ENCODE data around the gene TECPR1.
A peak's percentile ranks its signal among the peaks of the same experiment; 100 is the strongest.

TECPR1 gene

GRCh38 chr7:98282703-98283102 lies 30.7 kb upstream of the TECPR1 start:
- H3K36me3 ChIP-seq (ENCODE audit: insufficient read depth, low read length): peaks cover 47% of the 10 kb centered on the region
- H3K9me3 ChIP-seq (replicated peaks; ENCODE audit: low read length): no peaks in the 10 kb centered on the region
- peak overlapping the region; percentile 87 for H3K4me3 ChIP-seq (ENCODE audit: low read length)
- H3K27me3 ChIP-seq (ENCODE audit: control insufficient read depth, insufficient read depth, low read length): no peaks in the 10 kb centered on the region
- H3K4me2 ChIP-seq (ENCODE audit: low read length): peak overlapping the region; percentile 94
- peaks cover 49% of the 10 kb centered on the region for H3K4me1 ChIP-seq (ENCODE audit: control insufficient read depth, insufficient read depth, low read length)
- peak overlapping the region; percentile 94 for H3K9ac ChIP-seq (ENCODE audit: low read depth, low read length)

DNA sequence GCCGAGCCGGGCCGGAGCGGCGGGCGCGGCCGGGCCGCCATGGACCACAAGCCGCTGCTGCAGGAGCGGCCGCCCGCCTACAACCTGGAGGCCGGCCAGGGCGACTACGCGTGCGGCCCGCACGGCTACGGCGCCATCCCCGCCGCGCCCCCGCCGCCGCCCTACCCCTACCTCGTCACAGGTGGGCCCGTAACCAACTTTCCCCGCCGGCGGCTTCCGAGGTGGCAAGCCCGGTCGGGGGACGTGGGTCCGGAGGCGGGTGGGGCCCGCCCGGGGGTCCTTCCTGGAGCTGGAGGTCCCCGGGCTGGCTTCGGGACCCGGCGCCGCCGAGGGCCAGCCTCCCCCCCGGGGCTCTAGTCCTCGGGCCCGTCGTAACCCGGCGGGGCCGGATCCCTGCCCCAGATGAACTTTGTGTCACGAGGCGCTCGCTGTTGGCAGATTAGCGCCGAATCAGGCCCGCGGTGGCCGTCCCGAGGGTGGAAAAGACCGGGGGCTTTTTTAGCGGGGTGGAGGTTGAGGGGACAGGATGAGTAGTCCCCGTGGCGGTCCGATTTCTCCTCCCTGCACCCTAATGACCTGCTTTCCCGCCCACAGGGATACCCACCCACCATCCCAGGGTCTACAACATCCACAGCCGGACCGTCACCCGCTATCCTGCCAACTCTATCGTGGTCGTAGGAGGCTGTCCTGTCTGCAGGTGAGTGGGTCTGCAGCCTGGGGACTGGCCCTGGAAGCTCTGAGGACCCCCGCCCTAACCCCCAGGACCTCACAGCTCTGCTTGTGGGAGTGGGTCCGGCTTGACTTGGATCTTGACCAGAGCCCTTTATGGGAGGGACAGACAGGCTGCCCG lies 29.9 kb upstream of the TECPR1 start:
- Histone ChIP-seq H3K9ac (ENCODE audit: low read depth, low read length) (peak overlapping the region; percentile 94), H3K9me3 (replicated peaks; ENCODE audit: low read length) (no peaks in the 10 kb centered on the region), H3K27me3 (ENCODE audit: control insufficient read depth, insufficient read depth, low read length) (no peaks in the 10 kb centered on the region), H3K4me1 (ENCODE audit: control insufficient read depth, insufficient read depth, low read length) (peaks cover 42% of the 10 kb centered on the region), H3K4me2 (ENCODE audit: low read length) (peak overlapping the region; percentile 94), H3K4me3 (ENCODE audit: low read length) (peak overlapping the region; percentile 87), H3K36me3 (ENCODE audit: insufficient read depth, low read length) (peaks cover 39% of the 10 kb centered on the region)

GRCh38 chr7:98280791-98281756 lies 29.0 kb upstream of the TECPR1 start, which contains the start of gene BRI3:
Gene BRI3, plus strand, starts transcription at chr7:98281686. Its CDS starts 110 bp downstream, at chr7:98281796.
- H3K36me3 ChIP-seq (ENCODE audit: insufficient read depth, low read length): peaks cover 32% of the 10 kb centered on the region
- peaks cover 33% of the 10 kb centered on the region for H3K4me1 ChIP-seq (ENCODE audit: control insufficient read depth, insufficient read depth, low read length)
- H3K4me2 ChIP-seq (ENCODE audit: low read length): peak within 1 kb of the TSS; percentile 94
- peak within 1 kb of the TSS; percentile 87 for H3K4me3 ChIP-seq (ENCODE audit: low read length)
- H3K27me3 ChIP-seq (ENCODE audit: control insufficient read depth, insufficient read depth, low read length): no peaks in the 10 kb centered on the region
- no peaks in the 10 kb centered on the region for H3K9me3 ChIP-seq (replicated peaks; ENCODE audit: low read length)
- H3K9ac ChIP-seq (ENCODE audit: low read depth, low read length): peak within 1 kb of the TSS; percentile 94

GRCh38 chr7:98280296-98280695 lies 28.3 kb upstream of the TECPR1 start:
- Histone ChIP-seq H3K9ac (ENCODE audit: low read depth, low read length) (no peak overlapping the region), H3K4me3 (ENCODE audit: low read length) (no peak overlapping the region)

GRCh38 chr7:98278936-98279335 lies 26.9 kb upstream of the TECPR1 start:
- H3K27me3 ChIP-seq (ENCODE audit: control insufficient read depth, insufficient read depth, low read length): no peaks in the 10 kb centered on the region
- peaks cover 13% of the 10 kb centered on the region for H3K4me1 ChIP-seq (ENCODE audit: control insufficient read depth, insufficient read depth, low read length)
- no peak overlapping the region for H3K9ac ChIP-seq (ENCODE audit: low read depth, low read length)
- no peaks in the 10 kb centered on the region for H3K9me3 ChIP-seq (replicated peaks; ENCODE audit: low read length)
- no peak overlapping the region for H3K4me2 ChIP-seq (ENCODE audit: low read length)
- H3K36me3 ChIP-seq (ENCODE audit: insufficient read depth, low read length): peaks cover 17% of the 10 kb centered on the region
- H3K4me3 ChIP-seq (ENCODE audit: low read length): no peak overlapping the region

More at GRCh38 chr7:98280296-98280695, 28.3 kb upstream of the TECPR1 start:
- Histone ChIP-seq H3K9me3 (replicated peaks; ENCODE audit: low read length) (no peaks in the 10 kb centered on the region), H3K4me1 (ENCODE audit: control insufficient read depth, insufficient read depth, low read length) (peaks cover 25% of the 10 kb centered on the region), H3K4me2 (ENCODE audit: low read length) (peak overlapping the region; percentile 82), H3K27me3 (ENCODE audit: control insufficient read depth, insufficient read depth, low read length) (no peaks in the 10 kb centered on the region), H3K36me3 (ENCODE audit: insufficient read depth, low read length) (peaks cover 24% of the 10 kb centered on the region)

DNA sequence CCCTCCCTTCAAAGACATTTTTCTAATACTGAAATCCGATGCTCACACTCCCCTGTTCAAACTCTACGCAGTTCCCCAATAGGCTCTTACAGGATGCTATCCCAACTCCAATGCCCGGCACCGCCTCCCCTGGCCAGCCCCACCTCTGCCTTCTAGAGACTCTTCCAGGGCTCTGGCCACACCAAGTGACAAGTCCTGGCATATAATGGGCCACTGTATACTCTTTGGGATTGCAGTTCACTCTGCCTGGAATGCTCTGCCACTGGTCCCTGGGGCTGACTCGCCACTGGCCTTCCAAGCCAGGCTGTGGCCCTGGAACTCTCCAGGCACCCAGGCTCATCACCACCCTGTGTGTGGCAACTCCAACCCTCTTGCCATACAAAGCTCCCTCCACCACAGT lies 26.4 kb upstream of the TECPR1 start:
- Histone ChIP-seq H3K9ac (ENCODE audit: low read depth, low read length) (no peak overlapping the region), H3K36me3 (ENCODE audit: insufficient read depth, low read length) (peaks cover 12% of the 10 kb centered on the region), H3K4me2 (ENCODE audit: low read length) (no peak overlapping the region), H3K4me1 (ENCODE audit: control insufficient read depth, insufficient read depth, low read length) (peaks cover 7% of the 10 kb centered on the region), H3K27me3 (ENCODE audit: control insufficient read depth, insufficient read depth, low read length) (no peaks in the 10 kb centered on the region), H3K4me3 (ENCODE audit: low read length) (no peak overlapping the region), H3K9me3 (replicated peaks; ENCODE audit: low read length) (no peaks in the 10 kb centered on the region)

DNA sequence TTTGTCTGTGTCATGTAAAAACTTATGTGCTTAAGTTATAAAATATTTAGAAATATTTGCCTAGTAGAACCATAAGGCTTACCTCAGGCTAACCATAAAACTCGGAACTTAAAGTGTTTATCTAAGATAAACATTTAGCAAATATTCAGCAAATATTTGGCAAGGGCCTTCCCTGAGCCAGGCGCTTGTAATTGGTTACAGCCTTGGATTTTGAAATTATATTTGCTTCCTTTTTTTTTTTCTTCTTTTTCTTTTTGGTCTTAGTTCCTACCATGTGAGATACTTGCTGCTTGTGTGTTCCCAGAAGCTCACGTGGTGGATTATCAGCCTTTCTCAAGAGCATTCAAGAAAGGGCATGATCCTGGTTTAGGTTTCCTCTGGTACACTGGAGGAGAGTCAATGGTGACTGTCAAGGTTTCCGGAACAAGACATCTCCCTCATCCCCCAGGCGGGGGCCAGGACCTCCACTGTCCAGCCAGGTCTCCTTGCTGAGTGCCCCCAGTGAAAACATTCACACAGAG lies 24.3 kb upstream of the TECPR1 start:
- no peaks in the 10 kb centered on the region for H3K27me3 ChIP-seq (ENCODE audit: control insufficient read depth, insufficient read depth, low read length)
- H3K9ac ChIP-seq (ENCODE audit: low read depth, low read length): no peak overlapping the region
- H3K36me3 ChIP-seq (ENCODE audit: insufficient read depth, low read length): no peaks in the 10 kb centered on the region
- H3K4me2 ChIP-seq (ENCODE audit: low read length): no peak overlapping the region
- peaks cover 5% of the 10 kb centered on the region for H3K4me1 ChIP-seq (ENCODE audit: control insufficient read depth, insufficient read depth, low read length)
- H3K9me3 ChIP-seq (replicated peaks; ENCODE audit: low read length): no peaks in the 10 kb centered on the region
- no peak overlapping the region for H3K4me3 ChIP-seq (ENCODE audit: low read length)

DNA sequence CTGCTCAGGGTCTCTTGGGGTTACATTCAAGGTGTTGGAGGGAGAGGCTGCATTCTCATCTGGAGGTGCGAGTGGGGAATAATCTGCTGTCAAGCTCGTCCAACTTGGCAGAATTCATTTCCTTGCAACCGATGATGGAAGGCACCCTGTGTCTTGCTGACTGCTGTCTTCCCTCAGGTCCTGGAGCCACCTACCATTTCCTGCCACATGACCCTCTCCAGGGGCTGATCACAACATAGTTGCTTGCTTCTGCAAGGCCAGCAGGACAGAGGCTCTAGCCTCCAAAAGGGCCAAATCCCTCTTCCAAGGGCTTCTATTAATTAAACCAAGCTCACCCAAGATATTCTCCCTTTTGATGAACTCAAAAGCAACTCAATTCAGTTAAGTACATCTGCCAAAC lies 15.3 kb upstream of the TECPR1 start:
- Histone ChIP-seq H3K27me3 (ENCODE audit: control insufficient read depth, insufficient read depth, low read length) (no peaks in the 10 kb centered on the region), H3K4me2 (ENCODE audit: low read length) (no peak overlapping the region), H3K4me1 (ENCODE audit: control insufficient read depth, insufficient read depth, low read length) (peaks cover 7% of the 10 kb centered on the region), H3K36me3 (ENCODE audit: insufficient read depth, low read length) (no peaks in the 10 kb centered on the region), H3K9me3 (replicated peaks; ENCODE audit: low read length) (no peaks in the 10 kb centered on the region), H3K9ac (ENCODE audit: low read depth, low read length) (no peak overlapping the region), H3K4me3 (ENCODE audit: low read length) (no peak overlapping the region)

DNA sequence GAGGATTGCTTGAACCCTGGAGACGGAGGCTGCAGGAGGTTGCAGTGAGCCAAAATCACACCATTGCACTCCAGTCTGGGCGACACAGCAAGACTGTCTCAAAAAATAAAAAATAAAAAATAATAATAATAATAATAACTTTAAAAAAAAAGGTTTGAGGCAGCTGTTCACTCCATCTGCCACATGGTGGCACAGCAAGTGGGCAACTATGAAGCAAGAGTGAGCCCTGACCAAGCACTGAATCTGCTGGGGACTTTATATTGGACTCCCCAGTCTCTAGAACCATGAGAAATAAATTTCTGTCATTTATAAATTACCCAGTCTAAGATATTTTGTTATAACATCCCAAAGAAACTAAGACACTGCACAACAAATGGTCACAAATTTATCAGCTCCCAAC lies 14.8 kb upstream of the TECPR1 start:
- H3K27me3 ChIP-seq (ENCODE audit: control insufficient read depth, insufficient read depth, low read length): no peaks in the 10 kb centered on the region
- H3K4me2 ChIP-seq (ENCODE audit: low read length): no peak overlapping the region
- peaks cover 7% of the 10 kb centered on the region for H3K4me1 ChIP-seq (ENCODE audit: control insufficient read depth, insufficient read depth, low read length)
- no peaks in the 10 kb centered on the region for H3K9me3 ChIP-seq (replicated peaks; ENCODE audit: low read length)
- no peaks in the 10 kb centered on the region for H3K36me3 ChIP-seq (ENCODE audit: insufficient read depth, low read length)
- no peak overlapping the region for H3K9ac ChIP-seq (ENCODE audit: low read depth, low read length)
- H3K4me3 ChIP-seq (ENCODE audit: low read length): no peak overlapping the region

GRCh38 chr7:98265841-98266271 lies 13.8 kb upstream of the TECPR1 start:
- H3K9ac ChIP-seq (ENCODE audit: low read depth, low read length): peak overlapping the region; percentile 49
- peaks cover 7% of the 10 kb centered on the region for H3K4me1 ChIP-seq (ENCODE audit: control insufficient read depth, insufficient read depth, low read length)
- H3K4me3 ChIP-seq (ENCODE audit: low read length): peak overlapping the region; percentile 42
- H3K9me3 ChIP-seq (replicated peaks; ENCODE audit: low read length): no peaks in the 10 kb centered on the region
- H3K4me2 ChIP-seq (ENCODE audit: low read length): peak overlapping the region; percentile 26
- no peaks in the 10 kb centered on the region for H3K36me3 ChIP-seq (ENCODE audit: insufficient read depth, low read length)
- H3K27me3 ChIP-seq (ENCODE audit: control insufficient read depth, insufficient read depth, low read length): no peaks in the 10 kb centered on the region

DNA sequence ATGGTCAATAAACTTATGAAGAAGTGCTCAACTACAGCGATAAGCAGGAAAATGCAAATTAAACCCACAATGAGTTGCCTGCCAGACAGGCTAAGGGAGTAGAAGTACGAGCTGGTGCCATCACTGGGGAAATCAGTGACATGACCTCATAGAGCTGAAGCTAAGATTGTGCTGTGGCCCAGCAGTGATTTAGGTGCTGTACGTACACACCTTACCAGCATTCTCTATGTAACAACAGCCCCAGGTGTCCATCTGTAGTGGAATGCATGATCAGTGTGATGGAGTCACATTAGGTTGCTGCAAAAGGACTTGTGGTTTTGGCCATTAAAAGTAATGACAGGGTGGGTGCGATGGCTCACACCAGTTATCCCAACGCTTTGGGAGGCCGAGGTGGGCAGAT lies 5.7 kb upstream of the TECPR1 start:
- Histone ChIP-seq H3K4me2 (ENCODE audit: low read length) (no peak overlapping the region), H3K27me3 (ENCODE audit: control insufficient read depth, insufficient read depth, low read length) (no peaks in the 10 kb centered on the region), H3K9ac (ENCODE audit: low read depth, low read length) (no peak overlapping the region), H3K4me1 (ENCODE audit: control insufficient read depth, insufficient read depth, low read length) (peaks cover 7% of the 10 kb centered on the region), H3K9me3 (replicated peaks; ENCODE audit: low read length) (no peaks in the 10 kb centered on the region), H3K4me3 (ENCODE audit: low read length) (no peak overlapping the region), H3K36me3 (ENCODE audit: insufficient read depth, low read length) (peaks cover 11% of the 10 kb centered on the region)

Data from skeletal muscle satellite cell (primary cell).